Measurements from ENCODE around the gene C11orf21. TPM values are rescaled to one million over a fixed set of nuclear protein-coding genes. Genes with fewer than 3 reads are reported as not detected.

C11orf21 gene
- total and polyA plus RNA-seq, 2 experiments from 2014 or later = not detected

- no peak for DNase-seq
- no peaks in the 10 kb centered on the region for H3K4me1 ChIP-seq (ENCODE audit: insufficient read depth)
- no peaks in the 10 kb centered on the region for H3F3A ChIP-seq (ENCODE audit: insufficient read depth)
- H3K79me2 ChIP-seq (ENCODE audit: insufficient read depth) = no peaks in the 10 kb centered on the region
- no peak overlapping the region for H3K4me3 ChIP-seq
- H3K4me2 ChIP-seq (ENCODE audit: unreplicated experiment) = no peak overlapping the region
- H3K36me3 ChIP-seq (ENCODE audit: low read depth) = no peaks in the 10 kb centered on the region
- no peaks in the 10 kb centered on the region for H3K9me3 ChIP-seq (ENCODE audit: low read depth)
- WGBS, 2 experiments (ENCODE audit: low coverage in 1 of 2, low lambda C conversion rate in 2 of 2, missing lambda C conversion rate in 2 of 2) = 66 to 67% methylated on average over 27 of the region's 27 CpGs
- no peak overlapping the region for H3K27ac ChIP-seq
- TF ChIP-seq EZH2 (IDR thresholded peaks at IDR 0.05; ENCODE audit: insufficient read depth, poor library complexity, severe bottlenecking) = no peak
- TF ChIP-seq EZH2phosphoT487 (IDR thresholded peaks at IDR 0.05; ENCODE audit: insufficient read depth, low read depth) = no peak
- H3K9me2 ChIP-seq (ENCODE audit: insufficient read depth) = no peaks in the 10 kb centered on the region
- H4K20me1 ChIP-seq (ENCODE audit: insufficient read depth) = no peaks in the 10 kb centered on the region
- H2AFZ ChIP-seq = no peak overlapping the region
- H3K9ac ChIP-seq = no peak overlapping the region
- H3K27me3 ChIP-seq (replicated peaks; ENCODE audit: insufficient read depth) = peaks cover 15% of the 10 kb centered on the region; the same call in 1 of the 2 replicates
- in situ Hi-C loops (cut with MboI) = loop anchor here (10.0 to 25.0 kb wide), 2 partner anchors 107 to 131 kb away; no protein-coding TSS in a partner anchor
Observed at GRCh38 chr11:2293984-2294925, 7.5 kb downstream of the C11orf21 start.

GRCh38 chr11:2293531-2293971 is 8.2 kb downstream of the C11orf21 start:
- H2AFZ ChIP-seq = no peak overlapping the region
- no peak for DNase-seq
- TF ChIP-seq EZH2 (IDR thresholded peaks at IDR 0.05; ENCODE audit: insufficient read depth, poor library complexity, severe bottlenecking) = no peak
- no peak for TF ChIP-seq EZH2phosphoT487 (IDR thresholded peaks at IDR 0.05; ENCODE audit: insufficient read depth, low read depth)
- peaks cover 20% of the 10 kb centered on the region; the same call in 1 of the 2 replicates for H3K27me3 ChIP-seq (replicated peaks; ENCODE audit: insufficient read depth)
- H3K9me2 ChIP-seq (ENCODE audit: insufficient read depth) = no peaks in the 10 kb centered on the region
- H3K4me1 ChIP-seq (ENCODE audit: insufficient read depth) = no peaks in the 10 kb centered on the region
- H3K79me2 ChIP-seq (ENCODE audit: insufficient read depth) = no peaks in the 10 kb centered on the region
- no peaks in the 10 kb centered on the region for H3K9me3 ChIP-seq (ENCODE audit: low read depth)
- no peaks in the 10 kb centered on the region for H3F3A ChIP-seq (ENCODE audit: insufficient read depth)
- 81 to 85% methylated on average over 20 of the region's 20 CpGs for WGBS, 2 experiments (ENCODE audit: low coverage in 1 of 2, low lambda C conversion rate in 2 of 2, missing lambda C conversion rate in 2 of 2)
- in situ Hi-C loops (cut with MboI) = loop anchor here (10.0 to 25.0 kb wide), 2 partner anchors 106 to 131 kb away; no protein-coding TSS in a partner anchor
- H3K4me3 ChIP-seq = no peak overlapping the region
- H3K9ac ChIP-seq = no peak overlapping the region
- no peaks in the 10 kb centered on the region for H3K36me3 ChIP-seq (ENCODE audit: low read depth)
- no peaks in the 10 kb centered on the region for H4K20me1 ChIP-seq (ENCODE audit: insufficient read depth)
- H3K27ac ChIP-seq = no peak overlapping the region
- no peak overlapping the region for H3K4me2 ChIP-seq (ENCODE audit: unreplicated experiment)

DNA sequence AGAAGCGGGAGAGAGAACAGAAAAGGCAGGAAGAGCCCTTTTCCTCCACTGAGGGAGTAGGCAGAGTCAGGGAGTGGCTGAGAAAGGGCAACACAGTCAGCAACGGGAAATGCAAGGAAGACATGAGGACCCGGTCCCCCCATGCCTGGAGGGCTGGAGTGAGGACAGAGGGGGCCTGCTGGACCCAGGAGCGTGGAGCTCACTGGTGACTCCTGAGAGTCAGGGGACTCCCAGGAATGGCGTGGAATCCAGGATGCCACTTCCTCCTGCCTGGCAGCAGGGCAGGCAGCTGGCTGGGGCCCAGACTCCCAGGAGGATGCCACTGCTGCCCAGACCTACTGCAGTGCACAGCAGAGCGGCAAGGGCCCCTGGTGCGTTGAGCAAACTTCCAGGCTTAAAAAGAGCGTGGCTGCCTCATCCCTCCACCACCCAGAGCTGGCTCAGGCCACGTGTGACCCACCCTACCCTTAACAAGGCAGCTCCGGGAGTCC is 11.3 kb downstream of the C11orf21 start:
- H2AFZ ChIP-seq = no peak overlapping the region
- H3K79me2 ChIP-seq (ENCODE audit: insufficient read depth) = no peaks in the 10 kb centered on the region
- H3K9me3 ChIP-seq (ENCODE audit: low read depth) = no peaks in the 10 kb centered on the region
- peaks cover 33% of the 10 kb centered on the region for H3K27me3 ChIP-seq (replicated peaks; ENCODE audit: insufficient read depth)
- no peak overlapping the region for H3K4me3 ChIP-seq
- in situ Hi-C loops (cut with MboI) = loop anchor here (10.0 to 25.0 kb wide), 2 partner anchors 103 to 134 kb away; no protein-coding TSS in a partner anchor
- TF ChIP-seq EZH2 (IDR thresholded peaks at IDR 0.05; ENCODE audit: insufficient read depth, poor library complexity, severe bottlenecking) (no peak), EZH2phosphoT487 (IDR thresholded peaks at IDR 0.05; ENCODE audit: insufficient read depth, low read depth) (no peak)
- H3F3A ChIP-seq (ENCODE audit: insufficient read depth) = no peaks in the 10 kb centered on the region
- no peaks in the 10 kb centered on the region for H3K36me3 ChIP-seq (ENCODE audit: low read depth)
- H3K4me2 ChIP-seq (ENCODE audit: unreplicated experiment) = no peak overlapping the region
- H3K27ac ChIP-seq = no peak overlapping the region
- no peak for DNase-seq
- H4K20me1 ChIP-seq (ENCODE audit: insufficient read depth) = no peaks in the 10 kb centered on the region
- no peaks in the 10 kb centered on the region for H3K4me1 ChIP-seq (ENCODE audit: insufficient read depth)
- no peaks in the 10 kb centered on the region for H3K9me2 ChIP-seq (ENCODE audit: insufficient read depth)
- WGBS, 2 experiments (ENCODE audit: low coverage in 1 of 2, low lambda C conversion rate in 2 of 2, missing lambda C conversion rate in 2 of 2) = 3 to 5% methylated on average over 8 to 10 of the region's 10 CpGs
- H3K9ac ChIP-seq = no peak overlapping the region

DNA sequence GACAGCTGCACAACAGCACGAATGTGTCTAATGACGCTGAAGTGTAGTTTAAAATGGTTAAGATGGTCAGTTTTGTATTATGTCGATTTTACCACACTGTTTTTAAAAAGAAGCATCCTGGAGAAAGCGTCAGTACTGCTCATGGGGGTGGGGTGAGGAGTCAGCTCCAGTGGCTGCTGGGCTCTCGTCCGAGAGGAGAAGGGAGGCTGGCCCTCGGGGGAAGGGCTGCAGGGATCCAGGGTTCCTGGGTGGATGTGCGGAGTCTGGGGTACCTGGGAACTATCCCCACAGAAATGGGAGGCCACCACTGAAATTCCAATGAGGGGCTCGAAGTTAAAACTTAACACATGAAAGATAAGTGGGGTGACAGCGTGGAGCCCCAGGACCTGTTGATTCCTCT is 11.9 kb downstream of the C11orf21 start:
- Histone ChIP-seq H3F3A (ENCODE audit: insufficient read depth) (no peaks in the 10 kb centered on the region), H3K9me3 (ENCODE audit: low read depth) (no peaks in the 10 kb centered on the region), H3K9ac (no peak overlapping the region), H3K9me2 (ENCODE audit: insufficient read depth) (no peaks in the 10 kb centered on the region), H3K4me3 (no peak overlapping the region), H3K79me2 (ENCODE audit: insufficient read depth) (no peaks in the 10 kb centered on the region), H3K27me3 (replicated peaks; ENCODE audit: insufficient read depth) (peaks cover 38% of the 10 kb centered on the region), H3K27ac (no peak overlapping the region), H2AFZ (no peak overlapping the region), H3K4me2 (ENCODE audit: unreplicated experiment) (no peak overlapping the region), H4K20me1 (ENCODE audit: insufficient read depth) (no peaks in the 10 kb centered on the region), H3K36me3 (ENCODE audit: low read depth) (no peaks in the 10 kb centered on the region), H3K4me1 (ENCODE audit: insufficient read depth) (no peaks in the 10 kb centered on the region)
- TF ChIP-seq EZH2phosphoT487 (IDR thresholded peaks at IDR 0.05; ENCODE audit: insufficient read depth, low read depth) = no peak
- no peak for TF ChIP-seq EZH2 (IDR thresholded peaks at IDR 0.05; ENCODE audit: insufficient read depth, poor library complexity, severe bottlenecking)
- DNase-seq = no peak
- WGBS, 2 experiments (ENCODE audit: low coverage in 1 of 2, low lambda C conversion rate in 2 of 2, missing lambda C conversion rate in 2 of 2) = 39 to 40% methylated on average over 10 of the region's 10 CpGs
- in situ Hi-C loops (cut with MboI) = loop anchor here (10.0 to 25.0 kb wide), 2 partner anchors 103 to 135 kb away; no protein-coding TSS in a partner anchor

Data from GM23248 (cell line).